Trophoblast cell (in vitro differentiated cells and primary cell): Measurements from ENCODE around the gene NIPBL.

Experiments used
- DNase-seq, 2 donors: peaks; one replicate each; pipeline ENCODE4 v3.0.0-alpha.2; 2016
- H2AFZ ChIP-seq: 2 replicates; pipeline ENCODE4 v1.6.1; 2013; ENCODE audit warnings: low read length, moderate library complexity, mild to moderate bottlenecking; ENCODE audit not compliant: insufficient read depth, poor library complexity
- H2AK5ac ChIP-seq: 2 replicates; pipeline ENCODE4 v1.6.1; 2013; ENCODE audit warnings: mild to moderate bottlenecking, low read length
- H2BK120ac ChIP-seq: 2 replicates; pipeline ENCODE4 v1.6.1; 2013; ENCODE audit warnings: low read length, mild to moderate bottlenecking, moderate library complexity; ENCODE audit not compliant: insufficient read depth, poor library complexity
- H2BK12ac ChIP-seq: 2 replicates; pipeline ENCODE4 v1.6.1; 2013; ENCODE audit warnings: mild to moderate bottlenecking, low read length, moderate library complexity
- H2BK5ac ChIP-seq: 2 replicates; pipeline ENCODE4 v1.6.1; 2013; ENCODE audit warnings: low read length, low read depth, moderate library complexity, mild to moderate bottlenecking; ENCODE audit not compliant: poor library complexity
- H3K14ac ChIP-seq: 2 replicates; pipeline ENCODE4 v1.6.1; 2013; ENCODE audit warnings: mild to moderate bottlenecking, low read length
- H3K18ac ChIP-seq: 2 replicates; pipeline ENCODE4 v1.6.1; 2013; ENCODE audit warnings: mild to moderate bottlenecking, low read length
- H3K23ac ChIP-seq: 2 replicates; pipeline ENCODE4 v1.6.1; 2013; ENCODE audit warnings: low read length
- H3K27ac ChIP-seq: 2 replicates; pipeline ENCODE4 v1.5.1; 2013; ENCODE audit warnings: low read depth, mild to moderate bottlenecking, inconsistent platforms, low read length, moderate library complexity
- H3K27me3 ChIP-seq: 2 replicates; pipeline ENCODE4 v1.6.1; 2013; ENCODE audit warnings: inconsistent platforms, mild to moderate bottlenecking, low read length, moderate library complexity; ENCODE audit not compliant: insufficient read depth
- H3K36me3 ChIP-seq, 2 experiments: 1 replicate in 1 of 2; 2 replicates in 1 of 2; pipeline ENCODE4 v1.6.1; 2013; ENCODE audit warnings: low read length in 2 of 2, mild to moderate bottlenecking in 2 of 2, moderate library complexity in 1 of 2; ENCODE audit not compliant: insufficient read depth in 2 of 2, control insufficient read depth in 1 of 2
- H3K4ac ChIP-seq: 2 replicates; pipeline ENCODE4 v1.6.1; 2013; ENCODE audit warnings: low read depth, mild to moderate bottlenecking, low read length, moderate library complexity
- H3K4me1 ChIP-seq, 2 experiments: 1 replicate in 1 of 2; 2 replicates in 1 of 2; pipeline ENCODE4 v1.6.1; 2013; ENCODE audit warnings: low read length in 2 of 2, mild to moderate bottlenecking in 2 of 2, moderate library complexity in 1 of 2; ENCODE audit not compliant: insufficient read depth in 2 of 2, control insufficient read depth in 1 of 2
- H3K4me2 ChIP-seq: 2 replicates; pipeline ENCODE4 v1.6.1; 2013; ENCODE audit warnings: inconsistent platforms, mild to moderate bottlenecking, low read length, moderate library complexity
- H3K4me3 ChIP-seq: 2 replicates; pipeline ENCODE4 v1.5.1; 2013; ENCODE audit warnings: mild to moderate bottlenecking, low read depth, low read length, inconsistent platforms
- H3K79me1 ChIP-seq: one replicate; pipeline ENCODE4 v1.6.1; 2013; ENCODE audit warnings: low read length
- H3K79me2 ChIP-seq: 2 replicates; pipeline ENCODE4 v1.6.1; 2013; ENCODE audit warnings: low read length, mild to moderate bottlenecking; ENCODE audit not compliant: control insufficient read depth, insufficient read depth, poor library complexity
- H3K9ac ChIP-seq: 2 replicates; pipeline ENCODE4 v1.6.1; 2013; ENCODE audit warnings: mild to moderate bottlenecking, low read length
- H3K9me3 ChIP-seq: 2 replicates; pipeline ENCODE4 v1.6.1; 2013; ENCODE audit warnings: low read depth, mild to moderate bottlenecking, control low read depth, inconsistent platforms, low read length; ENCODE audit not compliant: insufficient read depth
- H4K12ac ChIP-seq: 2 replicates; pipeline ENCODE4 v1.6.1; 2013; ENCODE audit warnings: low read depth, mild to moderate bottlenecking, low read length, moderate library complexity
- H4K8ac ChIP-seq: 2 replicates; pipeline ENCODE4 v1.6.1; 2013; ENCODE audit warnings: low read depth, mild to moderate bottlenecking, low read length, moderate library complexity
- H4K91ac ChIP-seq: one replicate; pipeline ENCODE4 v1.6.1; 2013; ENCODE audit warnings: low read depth, mild to moderate bottlenecking, low read length, moderate library complexity
- WGBS: extraction: QIAGEN DNeasy Blood & Tissue Kit; methylation state at CpG from one replicate; pipeline ENCODE4 v1.1.7; 2013; ENCODE audit warnings: missing lambda C conversion rate; ENCODE audit not compliant: insufficient read length, insufficient coverage; ENCODE audit errors: extremely low coverage; 5-methylcytosine and 5-hydroxymethylcytosine counted together

The NIPBL gene

GRCh38 chr5:37071487-37071886 is 194.9 kb downstream of the NIPBL start:
- Histone ChIP-seq H3K18ac (no peak overlapping the region), H2BK12ac (no peak overlapping the region), H2BK120ac (no peak overlapping the region), H3K9ac (no peak overlapping the region), H4K8ac (no peak overlapping the region), H2BK5ac (no peak overlapping the region), H2AFZ (no peak overlapping the region), H3K27me3 (no peaks in the 10 kb centered on the region), H3K4ac (no peak overlapping the region), H3K79me1 (no peaks in the 10 kb centered on the region), H3K23ac (no peak overlapping the region), H3K4me3 (no peak overlapping the region), H3K4me1 (no peaks in the 10 kb centered on the region), H3K79me2 (no peaks in the 10 kb centered on the region), H2AK5ac (no peak overlapping the region), H3K14ac (no peak overlapping the region), H3K27ac (no peak overlapping the region), H4K12ac (no peak overlapping the region), H3K9me3 (no peaks in the 10 kb centered on the region), H3K4me2 (no peak overlapping the region), H4K91ac (no peak overlapping the region), H3K36me3 (no peaks in the 10 kb centered on the region)
- WGBS, result no CpG with 5 or more reads among the region's 1 CpG
- no peak for DNase-seq

GRCh38 chr5:37071901-37072581 is 195.5 kb downstream of the NIPBL start:
- H3K9me3 ChIP-seq, result no peaks in the 10 kb centered on the region
- no peaks in the 10 kb centered on the region for H3K79me1 ChIP-seq
- H3K9ac ChIP-seq, result no peak overlapping the region
- WGBS, result no CpG with 5 or more reads among the region's 1 CpG
- no peak overlapping the region for H3K23ac ChIP-seq
- no peaks in the 10 kb centered on the region for H3K36me3 ChIP-seq
- H3K79me2 ChIP-seq, result no peaks in the 10 kb centered on the region
- no peaks in the 10 kb centered on the region for H3K27me3 ChIP-seq
- H4K8ac ChIP-seq, result no peak overlapping the region
- H3K14ac ChIP-seq, result no peak overlapping the region
- H3K27ac ChIP-seq, result no peak overlapping the region
- H4K91ac ChIP-seq, result no peak overlapping the region
- no peak overlapping the region for H2BK5ac ChIP-seq
- no peak overlapping the region for H3K4ac ChIP-seq
- H2BK12ac ChIP-seq, result no peak overlapping the region
- H3K4me3 ChIP-seq, result no peak overlapping the region
- no peak overlapping the region for H2AFZ ChIP-seq
- H3K4me2 ChIP-seq, result no peak overlapping the region
- H2BK120ac ChIP-seq, result no peak overlapping the region
- no peak for DNase-seq
- H4K12ac ChIP-seq, result no peak overlapping the region
- no peaks in the 10 kb centered on the region for H3K4me1 ChIP-seq
- no peak overlapping the region for H3K18ac ChIP-seq
- no peak overlapping the region for H2AK5ac ChIP-seq

- H3K79me2 ChIP-seq, result no peaks in the 10 kb centered on the region
- no peak overlapping the region for H2AK5ac ChIP-seq
- no peak overlapping the region for H2BK5ac ChIP-seq
- no peak for DNase-seq
- no peak overlapping the region for H3K27ac ChIP-seq
- H3K23ac ChIP-seq, result no peak overlapping the region
- no peak overlapping the region for H3K4me2 ChIP-seq
- H3K14ac ChIP-seq, result no peak overlapping the region
- H3K4me3 ChIP-seq, result no peak overlapping the region
- no peak overlapping the region for H4K91ac ChIP-seq
- no peak overlapping the region for H3K4ac ChIP-seq
- H3K9me3 ChIP-seq, result no peaks in the 10 kb centered on the region
- no peak overlapping the region for H2BK120ac ChIP-seq
- no peak overlapping the region for H4K8ac ChIP-seq
- no peak overlapping the region for H3K9ac ChIP-seq
- H3K27me3 ChIP-seq, result no peaks in the 10 kb centered on the region
- peaks cover 0 to 2% of the 10 kb centered on the region in 2 experiments for H3K36me3 ChIP-seq
- H4K12ac ChIP-seq, result no peak overlapping the region
- no peak overlapping the region for H2BK12ac ChIP-seq
- no peaks in the 10 kb centered on the region for H3K4me1 ChIP-seq
- whole genome bisulfite sequencing, result no CpG with 5 or more reads among the region's 3 CpGs
- no peak overlapping the region for H2AFZ ChIP-seq
- H3K79me1 ChIP-seq, result no peaks in the 10 kb centered on the region
- no peak overlapping the region for H3K18ac ChIP-seq
Observed at GRCh38 chr5:37075399-37075950, 198.9 kb downstream of the NIPBL start.

GRCh38 chr5:37077146-37077545 is 200.6 kb downstream of the NIPBL start:
- Histone ChIP-seq H3K36me3 (peaks cover 0 to 2% of the 10 kb centered on the region in 2 experiments), H3K4me2 (no peak overlapping the region), H4K91ac (no peak overlapping the region), H4K8ac (no peak overlapping the region), H3K23ac (no peak overlapping the region), H2BK12ac (no peak overlapping the region), H3K14ac (no peak overlapping the region), H4K12ac (no peak overlapping the region), H3K27me3 (no peaks in the 10 kb centered on the region), H3K9ac (no peak overlapping the region), H3K4me1 (no peaks in the 10 kb centered on the region), H3K27ac (no peak overlapping the region), H3K9me3 (no peaks in the 10 kb centered on the region), H2BK5ac (no peak overlapping the region), H3K18ac (no peak overlapping the region), H2AFZ (no peak overlapping the region), H3K79me1 (no peaks in the 10 kb centered on the region), H3K79me2 (no peaks in the 10 kb centered on the region), H2AK5ac (no peak overlapping the region), H3K4me3 (no peak overlapping the region), H3K4ac (no peak overlapping the region), H2BK120ac (no peak overlapping the region)
- DNase-seq, result no peak
- WGBS, result no CpG with 5 or more reads among the region's 1 CpG
